GM23338 (cell line): Measurements from ENCODE around the gene CTNNA2. TPM values are rescaled to one million over a fixed set of nuclear protein-coding genes. Genes with fewer than 3 reads are reported as not detected.

ENCODE experiments used
- ATAC-seq: fragments of 200-7000 bp; cut with Tn5 transposase; 3 replicates; pipeline ENCODE4 v1.9.1; 2020
- DNase-seq: peaks from one replicate; pipeline ENCODE4 v3.0.0-alpha.2; 2015; ENCODE audit warnings: low spot score
- H2AFZ ChIP-seq: fragments of 200-600 bp; sonication (generic); 2 replicates; pipeline ENCODE4 v1.8.0; 2016; ENCODE audit warnings: antibody characterized with exemption, mild to moderate bottlenecking, moderate library complexity
- H3F3A ChIP-seq: fragments of 200-600 bp; sonication (generic); replicated peaks from 2 replicates; pipeline ENCODE4 v1.8.0; 2017; ENCODE audit warnings: antibody characterized with exemption, mixed run types, low read depth
- H3K27ac ChIP-seq: fragments of 200-600 bp; sonication (generic); 2 replicates; pipeline ENCODE4 v1.6.1; 2016; ENCODE audit warnings: low read depth
- H3K27me3 ChIP-seq: fragments of 200-600 bp; sonication (generic); 2 replicates; pipeline ENCODE4 v1.8.0; 2016; ENCODE audit warnings: mild to moderate bottlenecking, mixed run types, moderate library complexity; ENCODE audit not compliant: insufficient read depth
- H3K36me3 ChIP-seq: fragments of 200-600 bp; sonication (generic); 2 replicates; pipeline ENCODE4 v1.8.0; 2016; ENCODE audit warnings: mild to moderate bottlenecking; ENCODE audit not compliant: insufficient read depth
- H3K4me1 ChIP-seq: fragments of 200-600 bp; sonication (generic); 2 replicates; pipeline ENCODE4 v1.8.0; 2016; ENCODE audit warnings: mild to moderate bottlenecking, moderate library complexity; ENCODE audit not compliant: insufficient read depth
- H3K4me2 ChIP-seq: fragments of 200-600 bp; sonication (generic); 2 replicates; pipeline ENCODE4 v1.7.1; 2017; ENCODE audit warnings: mixed run types
- H3K4me3 ChIP-seq: fragments of 200-600 bp; sonication (generic); 2 replicates; pipeline ENCODE4 v1.6.1; 2016; ENCODE audit warnings: mixed run types
- H3K79me2 ChIP-seq: fragments of 200-600 bp; sonication (generic); replicated peaks from 2 replicates; pipeline ENCODE4 v1.8.0; 2017; ENCODE audit warnings: mild to moderate bottlenecking; ENCODE audit not compliant: insufficient read depth
- H3K9me2 ChIP-seq: fragments of 200-600 bp; sonication (generic); 2 replicates; pipeline ENCODE4 v1.8.0; 2017; ENCODE audit not compliant: insufficient read depth
- H4K20me1 ChIP-seq: fragments of 200-600 bp; sonication (generic); replicated peaks from 2 replicates; pipeline ENCODE4 v1.8.0; 2017; ENCODE audit warnings: mild to moderate bottlenecking; ENCODE audit not compliant: insufficient read depth
- H3K27ac Mint-ChIP-seq: 2 replicates; pipeline ENCODE4 v1.8.0; 2020; ENCODE audit warnings: inconsistent platforms, mild to moderate bottlenecking, moderate library complexity, mixed read lengths
- H3K27me3 Mint-ChIP-seq: 3 replicates; pipeline ENCODE4 v1.8.0; 2022; ENCODE audit warnings: low read depth, mild to moderate bottlenecking, moderate library complexity, mixed read lengths, inconsistent platforms; ENCODE audit not compliant: insufficient read depth, poor library complexity
- H3K36me3 Mint-ChIP-seq: 3 replicates; pipeline ENCODE4 v1.8.0; 2021; ENCODE audit warnings: low read depth, mild to moderate bottlenecking, inconsistent platforms, moderate library complexity, mixed read lengths
- H3K4me1 Mint-ChIP-seq: 3 replicates; pipeline ENCODE4 v1.8.0; 2020; ENCODE audit warnings: mild to moderate bottlenecking, inconsistent platforms, mixed read lengths
- H3K4me3 Mint-ChIP-seq: 3 replicates; pipeline ENCODE4 v1.8.0; 2021; ENCODE audit warnings: moderate library complexity, mild to moderate bottlenecking, inconsistent platforms, mixed read lengths
- H3K9me3 Mint-ChIP-seq: 3 replicates; pipeline ENCODE4 v1.8.0; 2020; ENCODE audit warnings: moderate library complexity, mild to moderate bottlenecking, inconsistent platforms, mixed read lengths
- CREB1 ChIP-seq: fragments of 250-450 bp; sonication (Bioruptor Pico); IDR thresholded peaks from 2 replicates; pipeline ENCODE4 v1.5.0; 2020; ENCODE audit warnings: low read depth, mild to moderate bottlenecking, moderate library complexity
- CTCF ChIP-seq, 2 experiments: fragments of 200-600 bp in 1 of 2; sonication (generic) in 1 of 2; conservative IDR thresholded peaks; 2 replicates each; pipeline versions ENCODE4 v1.5.1 to v1.6.1; 2016 to 2017; ENCODE audit warnings: antibody characterized with exemption in 2 of 2, low read depth in 2 of 2, mild to moderate bottlenecking in 2 of 2, moderate library complexity in 1 of 2
- ETS1 ChIP-seq: IDR thresholded peaks from 2 replicates; pipeline ENCODE4 v1.6.1; 2016; ENCODE audit warnings: antibody characterized with exemption
- EZH2 ChIP-seq: fragments of 200-600 bp; sonication (generic); IDR thresholded peaks from one replicate; pipeline ENCODE4 v1.8.0; 2017; ENCODE audit warnings: antibody characterized with exemption, mild to moderate bottlenecking, low read depth; ENCODE audit not compliant: unreplicated experiment
- EZH2phosphoT487 ChIP-seq: fragments of 200-600 bp; sonication (generic); IDR thresholded peaks from one replicate; pipeline ENCODE4 v1.8.1; 2018; ENCODE audit warnings: antibody characterized with exemption; ENCODE audit not compliant: unreplicated experiment
- JUNB ChIP-seq: IDR thresholded peaks from one replicate; pipeline ENCODE4 v1.6.1; 2016; ENCODE audit warnings: antibody characterized with exemption; ENCODE audit not compliant: unreplicated experiment
- NANOG ChIP-seq: IDR thresholded peaks from 2 replicates; pipeline ENCODE4 v1.6.1; 2016; ENCODE audit warnings: antibody characterized with exemption, borderline replicate concordance
- POLR2AphosphoS5 ChIP-seq: IDR thresholded peaks from 2 replicates; pipeline ENCODE4 v1.6.1; 2016; ENCODE audit warnings: antibody characterized with exemption, low read depth
- REST ChIP-seq: IDR thresholded peaks from one replicate; pipeline ENCODE4 v1.6.1; 2018; ENCODE audit warnings: antibody characterized with exemption; ENCODE audit not compliant: unreplicated experiment
- STAT1 ChIP-seq: IDR thresholded peaks from one replicate; pipeline ENCODE4 v1.6.1; 2016; ENCODE audit warnings: antibody characterized with exemption; ENCODE audit not compliant: unreplicated experiment
- ZNF114 ChIP-seq: fragments of 250-450 bp; sonication (Bioruptor Pico); IDR thresholded peaks from 2 replicates; pipeline ENCODE4 v1.5.0; 2020; ENCODE audit warnings: mild to moderate bottlenecking, moderate library complexity
- ZNF331 ChIP-seq: fragments of 250-450 bp; sonication (Bioruptor Pico); IDR thresholded peaks from 2 replicates; pipeline ENCODE4 v1.5.0; 2020; ENCODE audit warnings: low read depth, mild to moderate bottlenecking, moderate library complexity
- ZNF462 ChIP-seq: fragments of 250-450 bp; sonication (Bioruptor Pico); IDR thresholded peaks from 2 replicates; pipeline ENCODE4 v1.5.0; 2020; ENCODE audit warnings: mild to moderate bottlenecking, moderate library complexity
- polyA plus RNA-seq: library from polyadenylated mRNA; unstranded; fragments of >200 nt; fragmentation: Nextera tagmentation; extraction: Ambion mirVana; gene quantifications from 2 replicates; pipeline ENCODE4 v1.2.1, GENCODE V29; 2016
- total RNA-seq: library from RNA; depleted of rRNA; stranded (reverse); fragments of >200 nt; shearing (Covaris generic); gene quantifications from 2 replicates; pipeline ENCODE4 v1.2.3, GENCODE V29; 2014

Gene CTNNA2
- total and polyA plus RNA-seq, 2 experiments from 2014 or later = 6.4 to 15.6 TPM

- Histone ChIP-seq H3K4me2 (no peak overlapping the region), H3K79me2 (no peaks in the 10 kb centered on the region), H3K4me3 (no peak overlapping the region), H3F3A (no peaks in the 10 kb centered on the region), H4K20me1 (no peaks in the 10 kb centered on the region), H3K36me3 (no peaks in the 10 kb centered on the region), H3K27me3 (no peaks in the 10 kb centered on the region), H3K4me1 (no peaks in the 10 kb centered on the region), H2AFZ (no peak overlapping the region), H3K27ac (no peak overlapping the region), H3K9me2 (no peaks in the 10 kb centered on the region)
- no peaks in the 10 kb centered on the region; the same call in 2 of the 3 replicates for H3K4me1 Mint-ChIP-seq
- no peak overlapping the region for H3K4me3 Mint-ChIP-seq
- no peak for ATAC-seq
- H3K27me3 Mint-ChIP-seq = peaks cover 1% of the 10 kb centered on the region
- TF ChIP-seq ETS1 (no peak), POLR2AphosphoS5 (no peak), REST (no peak), JUNB (no peak), CREB1 (CRISPR knock-in tag) (no peak), EZH2phosphoT487 (no peak), ZNF331 (CRISPR knock-in tag) (no peak), ZNF114 (no peak), CTCF (conservative IDR thresholded peaks at IDR 0.05; ENCODE audit: low read depth in 2 of 2) (no peak), STAT1 (no peak), EZH2 (no peak), ZNF462 (CRISPR knock-in tag) (no peak), NANOG (no peak)
- no peak overlapping the region for H3K27ac Mint-ChIP-seq
- no peak for DNase-seq
- H3K36me3 Mint-ChIP-seq = no peaks in the 10 kb centered on the region
- H3K9me3 Mint-ChIP-seq = no peaks in the 10 kb centered on the region
These were observed 108.9 kb downstream of the CTNNA2 start for GRCh38 chr2:79621755-79622154.
